GM21447 (cell line): Measurements from ENCODE around the gene KCNMA1.
"Not testable (repeated sequence)": the region's sequence is repeated elsewhere in the genome, so short reads cannot be mapped to it uniquely, and the experiment has no call there.

ENCODE experiments used
- ATAC-seq: cut with Tn5 transposase; IDR thresholded peaks from one replicate; pipeline ENCODE4 v1.9.1; 2021; ENCODE audit not compliant: unreplicated experiment

KCNMA1 gene

DNA sequence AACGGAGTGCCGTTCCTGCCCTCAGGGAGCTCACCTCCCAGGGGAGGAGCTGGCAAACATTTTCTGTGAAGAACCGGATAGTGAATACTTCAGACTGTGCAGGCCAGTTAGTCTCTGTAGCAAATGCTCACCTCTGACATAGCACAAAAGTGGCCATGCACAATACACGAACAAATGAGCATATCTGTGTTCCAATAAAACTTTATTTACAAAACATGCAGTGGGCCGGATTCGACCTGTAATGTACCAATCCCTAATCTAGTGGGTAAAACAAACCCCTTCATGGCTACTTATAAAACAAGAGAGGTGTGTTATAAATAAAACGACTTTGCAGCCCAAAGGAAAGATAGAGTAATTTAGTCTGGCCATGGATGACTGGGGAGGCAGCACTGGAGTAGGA lies 48.7 kb downstream of the KCNMA1 start:
- ATAC-seq, result no peak

- no peak for ATAC-seq
These were observed 50.2 kb downstream of the KCNMA1 start for GRCh38 chr10:77587416-77587790.

- ATAC-seq, result no peak
These were observed 50.7 kb downstream of the KCNMA1 start for GRCh38 chr10:77586719-77587415.

- ATAC-seq, result no peak
These were observed 52.7 kb downstream of the KCNMA1 start for GRCh38 chr10:77584938-77585337.

DNA sequence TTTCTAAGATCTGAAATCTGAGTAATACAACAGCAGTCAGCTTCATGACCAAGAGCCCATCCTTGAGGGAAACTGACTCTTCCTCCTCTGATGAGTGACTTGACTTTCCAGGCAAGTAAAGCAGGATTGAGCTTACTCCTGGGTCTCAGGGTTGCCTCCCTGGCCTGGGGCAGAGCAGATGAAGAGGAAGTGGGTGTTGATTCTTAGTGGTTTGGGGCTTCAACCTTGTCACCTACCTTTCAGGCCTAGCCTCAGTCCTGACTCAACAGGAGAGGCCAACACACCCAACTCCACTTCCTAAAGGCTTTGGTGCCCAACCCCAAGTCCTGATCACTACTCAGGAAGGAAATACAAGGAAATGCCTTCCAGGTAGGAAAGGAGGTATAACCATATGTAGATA lies 54.1 kb downstream of the KCNMA1 start:
- ATAC-seq, result no peak

- ATAC-seq, result no peak
These were observed 54.9 kb downstream of the KCNMA1 start for GRCh38 chr10:77582710-77583115.

- no peak for ATAC-seq
These were observed 55.9 kb downstream of the KCNMA1 start for GRCh38 chr10:77581738-77582137.

- ATAC-seq, result no peak
These were observed 57.1 kb downstream of the KCNMA1 start for GRCh38 chr10:77580482-77580881.

GRCh38 chr10:77578583-77579227 lies 58.9 kb downstream of the KCNMA1 start:
- ATAC-seq, result no peak

DNA sequence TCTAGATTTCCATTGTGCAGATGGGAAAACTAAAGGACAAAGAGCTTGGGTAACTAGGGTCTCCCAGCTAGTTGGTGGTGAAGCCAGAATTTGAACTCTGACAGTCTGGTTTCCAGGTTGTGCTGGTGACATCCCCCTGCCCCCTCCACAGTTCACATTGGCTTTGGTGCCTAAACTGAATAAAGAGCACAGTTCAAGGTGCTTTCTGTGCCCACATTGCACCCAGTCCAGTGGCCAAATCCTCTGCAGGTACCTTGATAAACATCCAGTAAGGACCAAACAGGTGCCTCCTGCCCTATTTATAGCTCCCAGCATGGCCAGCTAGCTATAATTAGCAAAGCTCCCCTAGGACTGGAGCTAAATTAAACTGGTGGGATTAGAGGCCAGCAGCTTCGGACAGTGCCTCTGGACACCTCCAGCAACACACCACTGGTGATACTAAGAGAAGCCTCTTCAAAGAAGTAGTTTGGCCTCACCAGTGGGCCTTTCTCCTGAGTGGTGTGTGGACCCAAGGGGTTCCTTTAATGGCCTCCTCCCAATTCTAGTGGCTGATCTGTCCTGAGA lies 59.9 kb downstream of the KCNMA1 start:
- ATAC-seq, result no peak

DNA sequence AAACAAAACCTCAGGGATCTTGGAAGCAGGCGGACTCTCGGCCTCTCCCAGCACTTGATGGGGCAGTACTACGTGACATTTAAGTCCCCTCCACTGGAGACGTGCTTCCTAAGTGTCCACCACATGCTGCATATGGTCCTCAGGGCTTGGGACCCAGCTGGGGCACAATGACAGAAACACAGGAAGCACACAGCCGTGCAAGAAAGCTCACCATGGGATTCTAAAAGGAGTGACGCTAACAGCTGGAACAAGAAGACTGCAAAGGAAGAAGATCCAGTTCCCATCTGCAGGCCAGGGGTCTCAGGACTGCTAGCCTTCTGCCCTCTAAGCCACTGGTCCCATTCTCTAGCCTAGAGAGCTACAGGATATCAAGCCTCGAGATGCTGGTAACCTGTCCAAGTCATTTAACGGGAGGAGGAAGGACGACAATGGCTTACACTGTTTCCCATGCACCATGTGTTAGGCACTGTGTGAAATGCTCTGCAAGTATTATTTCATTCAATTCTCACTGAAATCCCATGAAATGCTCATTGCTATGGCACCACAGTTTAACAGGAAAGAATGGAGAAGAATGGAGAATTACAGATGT lies 61.1 kb downstream of the KCNMA1 start:
- no peak for ATAC-seq

GRCh38 chr10:77576007-77576367 lies 61.6 kb downstream of the KCNMA1 start:
- no peak for ATAC-seq

DNA sequence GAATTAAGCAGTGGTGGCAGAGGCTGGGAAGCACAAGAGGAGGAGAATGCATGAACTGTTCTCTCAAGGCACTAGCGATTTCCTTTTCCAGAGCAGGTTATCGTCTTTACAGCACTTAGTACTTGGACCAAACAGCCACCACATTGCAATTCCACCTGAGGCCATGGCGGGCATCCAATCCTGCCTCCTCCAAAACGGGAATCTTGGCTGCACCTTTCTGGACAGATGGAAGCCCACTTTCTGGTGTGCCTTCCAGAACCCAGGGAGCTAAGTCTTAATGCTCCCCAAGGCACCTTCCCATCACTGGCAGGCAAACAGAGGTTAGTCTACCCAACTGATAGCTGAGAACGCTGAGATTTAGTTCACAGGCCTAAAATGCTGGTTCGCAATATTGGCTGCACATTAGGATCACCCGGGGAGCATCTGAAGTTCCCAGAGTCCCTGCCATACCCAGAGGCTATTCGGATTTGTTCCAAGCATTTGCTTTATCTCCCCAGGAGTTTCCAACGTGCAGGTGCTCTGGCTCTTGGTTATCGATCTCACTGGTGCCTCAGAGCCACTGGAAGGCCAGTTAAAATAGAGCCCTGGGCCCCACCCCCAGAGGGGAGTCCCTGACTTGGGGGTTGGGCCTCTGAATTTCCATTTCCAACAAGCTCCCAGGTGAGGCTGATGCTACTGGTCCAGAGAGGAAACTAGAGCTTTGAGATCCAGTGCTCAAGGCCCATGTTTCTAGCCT lies 62.2 kb downstream of the KCNMA1 start:
- no peak for ATAC-seq

GRCh38 chr10:77574438-77574837 lies 63.2 kb downstream of the KCNMA1 start:
- no peak for ATAC-seq

- not testable (repeated sequence) for ATAC-seq
These were observed 65.1 kb downstream of the KCNMA1 start for GRCh38 chr10:77572520-77572919.

GRCh38 chr10:77571490-77571889 lies 66.1 kb downstream of the KCNMA1 start:
- no peak for ATAC-seq

- no peak for ATAC-seq
These were observed 70.6 kb downstream of the KCNMA1 start for GRCh38 chr10:77566914-77567566.

DNA sequence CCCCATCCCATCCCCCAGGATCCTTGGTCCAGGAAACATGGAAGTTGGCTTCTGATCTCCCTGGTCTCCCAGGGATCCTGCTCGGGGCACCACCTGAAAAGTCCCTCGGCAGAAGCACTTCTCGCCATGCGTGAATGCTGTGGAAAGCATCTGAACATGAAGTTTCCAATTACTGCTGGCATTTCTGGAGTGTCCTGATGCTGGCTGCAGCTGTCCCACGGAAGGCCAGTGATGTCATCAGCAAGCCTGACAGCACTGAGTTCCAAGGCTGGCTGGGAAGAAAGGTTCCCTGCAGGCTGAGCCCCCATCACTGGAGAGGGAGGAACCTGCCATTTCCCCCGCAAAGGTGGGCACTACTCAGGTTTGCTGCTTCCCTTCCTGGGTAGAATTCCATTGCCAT lies 71.4 kb downstream of the KCNMA1 start:
- no peak for ATAC-seq

GRCh38 chr10:77565590-77566023 lies 72.0 kb downstream of the KCNMA1 start:
- ATAC-seq, result no peak

GRCh38 chr10:77564731-77565589 lies 72.6 kb downstream of the KCNMA1 start:
- no peak for ATAC-seq
